OCI-LY1 (cell line): ENCODE results near the gene MLLT1.

ENCODE experiments used
- EZH2 ChIP-seq: fragments of 200-600 bp; sonication (generic), shearing (Covaris generic); IDR thresholded peaks from 2 replicates; pipeline ENCODE4 v1.8.0; 2017; ENCODE audit warnings: borderline replicate concordance, mixed run types, mild to moderate bottlenecking, antibody characterized with exemption, low read length, moderate library complexity, mixed read lengths
- TF ChIP-seq, protein P1 (sequence below): fragments of 200-600 bp; sonication (generic), shearing (Covaris generic); IDR thresholded peaks from 2 replicates; pipeline ENCODE4 v1.5.1; 2017; ENCODE audit warnings: mild to moderate bottlenecking, antibody characterized with exemption, low read length, moderate library complexity, mixed read lengths

DNA sequence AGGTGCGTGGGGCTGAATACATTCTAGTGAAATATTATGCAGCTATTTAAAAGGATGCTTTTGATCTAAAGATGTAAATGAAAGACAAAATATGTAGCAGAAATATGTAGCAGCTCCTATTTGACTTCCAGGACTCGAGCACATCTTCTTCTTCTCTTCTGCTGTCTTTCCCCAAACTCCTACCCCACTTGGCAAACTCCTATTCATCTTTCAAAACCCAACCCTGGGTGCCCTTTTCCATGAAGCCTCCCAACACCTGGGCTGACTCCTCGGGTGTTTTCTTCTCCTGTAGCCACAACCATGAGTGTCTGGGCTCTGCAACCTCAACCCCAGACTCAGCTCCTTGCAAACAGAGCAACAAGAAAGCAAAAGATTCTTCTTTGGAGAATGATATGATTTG, 42.5 kb upstream of the MLLT1 start:
- TF ChIP-seq, protein P1, sequence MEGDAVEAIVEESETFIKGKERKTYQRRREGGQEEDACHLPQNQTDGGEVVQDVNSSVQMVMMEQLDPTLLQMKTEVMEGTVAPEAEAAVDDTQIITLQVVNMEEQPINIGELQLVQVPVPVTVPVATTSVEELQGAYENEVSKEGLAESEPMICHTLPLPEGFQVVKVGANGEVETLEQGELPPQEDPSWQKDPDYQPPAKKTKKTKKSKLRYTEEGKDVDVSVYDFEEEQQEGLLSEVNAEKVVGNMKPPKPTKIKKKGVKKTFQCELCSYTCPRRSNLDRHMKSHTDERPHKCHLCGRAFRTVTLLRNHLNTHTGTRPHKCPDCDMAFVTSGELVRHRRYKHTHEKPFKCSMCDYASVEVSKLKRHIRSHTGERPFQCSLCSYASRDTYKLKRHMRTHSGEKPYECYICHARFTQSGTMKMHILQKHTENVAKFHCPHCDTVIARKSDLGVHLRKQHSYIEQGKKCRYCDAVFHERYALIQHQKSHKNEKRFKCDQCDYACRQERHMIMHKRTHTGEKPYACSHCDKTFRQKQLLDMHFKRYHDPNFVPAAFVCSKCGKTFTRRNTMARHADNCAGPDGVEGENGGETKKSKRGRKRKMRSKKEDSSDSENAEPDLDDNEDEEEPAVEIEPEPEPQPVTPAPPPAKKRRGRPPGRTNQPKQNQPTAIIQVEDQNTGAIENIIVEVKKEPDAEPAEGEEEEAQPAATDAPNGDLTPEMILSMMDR, result no peak
- no peak for TF ChIP-seq EZH2
